Measurements from ENCODE around the gene PNPLA8. TPM values are rescaled to one million over a fixed set of nuclear protein-coding genes. Genes with fewer than 3 reads are reported as not detected.

PNPLA8 gene
- total RNA-seq, 3 donors from 2014 or later: 20.8 to 32.3 (median 23.4) TPM

DNA sequence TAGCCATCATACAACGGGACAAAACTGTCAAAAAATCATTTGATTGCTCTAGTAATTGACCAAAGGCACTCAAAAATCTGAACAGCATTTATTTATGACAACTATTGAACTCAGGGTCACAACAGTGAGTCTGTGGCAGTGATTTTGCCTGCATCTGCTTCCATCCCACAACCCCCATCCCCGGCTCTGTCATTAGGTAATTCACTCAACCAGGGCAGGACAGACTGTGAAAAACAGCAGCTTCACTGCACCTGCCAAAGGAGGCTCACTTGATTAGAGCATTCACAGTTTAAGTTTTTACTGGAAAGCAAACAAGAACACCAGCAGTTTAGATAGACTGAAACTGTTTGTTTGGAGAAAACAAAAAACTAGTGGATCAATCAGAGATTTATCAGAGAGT lies 91.9 kb downstream of the PNPLA8 start:
- Histone ChIP-seq H3K36me3 (ENCODE audit: low read depth) (no peaks in the 10 kb centered on the region), H3K4me3 (no peak overlapping the region), H3K9me3 (no peaks in the 10 kb centered on the region), H3K4me1 (ENCODE audit: low read depth) (no peaks in the 10 kb centered on the region)
- no peak for DNase-seq
- ATAC-seq: no peak
- intact Hi-C loops (cut with DNase I, micrococcal nuclease): no loop called here
- TF ChIP-seq, protein P1, sequence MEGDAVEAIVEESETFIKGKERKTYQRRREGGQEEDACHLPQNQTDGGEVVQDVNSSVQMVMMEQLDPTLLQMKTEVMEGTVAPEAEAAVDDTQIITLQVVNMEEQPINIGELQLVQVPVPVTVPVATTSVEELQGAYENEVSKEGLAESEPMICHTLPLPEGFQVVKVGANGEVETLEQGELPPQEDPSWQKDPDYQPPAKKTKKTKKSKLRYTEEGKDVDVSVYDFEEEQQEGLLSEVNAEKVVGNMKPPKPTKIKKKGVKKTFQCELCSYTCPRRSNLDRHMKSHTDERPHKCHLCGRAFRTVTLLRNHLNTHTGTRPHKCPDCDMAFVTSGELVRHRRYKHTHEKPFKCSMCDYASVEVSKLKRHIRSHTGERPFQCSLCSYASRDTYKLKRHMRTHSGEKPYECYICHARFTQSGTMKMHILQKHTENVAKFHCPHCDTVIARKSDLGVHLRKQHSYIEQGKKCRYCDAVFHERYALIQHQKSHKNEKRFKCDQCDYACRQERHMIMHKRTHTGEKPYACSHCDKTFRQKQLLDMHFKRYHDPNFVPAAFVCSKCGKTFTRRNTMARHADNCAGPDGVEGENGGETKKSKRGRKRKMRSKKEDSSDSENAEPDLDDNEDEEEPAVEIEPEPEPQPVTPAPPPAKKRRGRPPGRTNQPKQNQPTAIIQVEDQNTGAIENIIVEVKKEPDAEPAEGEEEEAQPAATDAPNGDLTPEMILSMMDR (IDR thresholded peaks at IDR 0.05): no peak

DNA sequence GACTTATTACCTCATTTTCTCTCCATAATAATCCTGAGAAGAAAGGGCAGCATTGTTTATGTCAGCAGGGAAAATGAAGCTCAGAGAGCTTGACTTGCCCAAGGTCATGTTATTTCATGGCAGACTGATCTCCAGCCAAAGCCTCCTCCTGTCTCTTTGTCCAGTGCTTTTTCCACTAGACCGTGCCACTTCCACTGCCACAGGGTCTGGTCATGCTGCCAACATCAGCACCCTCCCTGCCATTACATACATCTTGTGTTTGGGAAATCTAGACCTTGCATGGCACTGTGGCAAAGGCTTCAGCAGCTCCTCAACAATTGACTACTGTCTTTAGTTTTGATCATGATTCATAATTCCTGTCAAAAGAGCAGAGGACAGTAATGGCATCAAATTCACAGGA lies 94.8 kb downstream of the PNPLA8 start:
- Histone ChIP-seq H3K4me3 (no peak overlapping the region), H3K9me3 (no peaks in the 10 kb centered on the region), H3K36me3 (ENCODE audit: low read depth) (no peaks in the 10 kb centered on the region), H3K4me1 (ENCODE audit: low read depth) (no peaks in the 10 kb centered on the region)
- TF ChIP-seq, protein P1 (IDR thresholded peaks at IDR 0.05): no peak
- DNase-seq (no peak), ATAC-seq (no peak)
- intact Hi-C loops (cut with DNase I, micrococcal nuclease): no loop called here

DNA sequence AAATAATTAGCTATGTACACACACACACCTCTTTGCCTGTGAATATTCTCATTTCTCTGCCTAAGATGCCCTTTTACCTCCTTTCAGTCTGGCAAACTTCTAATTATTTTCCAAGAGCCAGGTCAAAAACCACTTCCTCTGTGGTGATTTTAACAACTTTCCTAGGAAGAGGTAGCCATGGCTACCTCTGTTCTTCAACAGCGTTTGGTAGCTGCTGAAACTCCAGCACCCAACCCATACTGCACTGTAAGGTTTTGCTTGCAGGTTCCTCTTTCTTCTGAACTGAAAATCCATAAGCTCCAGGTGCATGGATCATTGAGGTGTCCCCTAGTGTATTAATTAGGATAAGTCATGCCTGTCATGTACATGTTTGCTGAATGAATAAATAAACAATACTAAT lies 95.3 kb downstream of the PNPLA8 start:
- TF ChIP-seq, protein P1 (IDR thresholded peaks at IDR 0.05): no peak
- H3K36me3 ChIP-seq (ENCODE audit: low read depth): no peaks in the 10 kb centered on the region
- intact Hi-C loops (cut with DNase I, micrococcal nuclease): no loop called here
- H3K4me1 ChIP-seq (ENCODE audit: low read depth): no peaks in the 10 kb centered on the region
- no peaks in the 10 kb centered on the region for H3K9me3 ChIP-seq
- ATAC-seq: no peak
- H3K4me3 ChIP-seq: no peak overlapping the region
- no peak for DNase-seq

DNA sequence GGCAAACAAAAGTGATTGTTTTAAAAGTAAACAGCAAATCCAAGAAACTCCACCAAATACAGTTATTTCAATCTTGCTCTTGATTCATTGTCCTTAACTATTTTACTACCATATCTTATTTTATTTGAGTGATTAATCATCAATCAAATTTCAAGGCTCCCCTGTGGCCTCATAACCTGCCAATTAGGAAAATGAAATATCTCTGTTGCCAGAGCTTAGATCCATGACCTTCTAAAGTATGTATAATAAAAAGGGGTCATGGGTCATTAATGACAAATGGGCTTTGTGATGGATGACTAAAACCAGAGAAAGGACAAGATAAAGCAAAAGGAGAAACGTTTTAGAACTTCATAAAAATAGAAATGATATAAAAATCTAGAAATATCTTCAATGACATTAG lies 98.2 kb downstream of the PNPLA8 start:
- TF ChIP-seq, protein P1 (IDR thresholded peaks at IDR 0.05): no peak
- H3K4me3 ChIP-seq: no peak overlapping the region
- no peaks in the 10 kb centered on the region for H3K9me3 ChIP-seq
- no peaks in the 10 kb centered on the region for H3K4me1 ChIP-seq (ENCODE audit: low read depth)
- ATAC-seq (no peak), DNase-seq (no peak)
- intact Hi-C loops (cut with DNase I, micrococcal nuclease): no loop called here
- H3K36me3 ChIP-seq (ENCODE audit: low read depth): no peaks in the 10 kb centered on the region

DNA sequence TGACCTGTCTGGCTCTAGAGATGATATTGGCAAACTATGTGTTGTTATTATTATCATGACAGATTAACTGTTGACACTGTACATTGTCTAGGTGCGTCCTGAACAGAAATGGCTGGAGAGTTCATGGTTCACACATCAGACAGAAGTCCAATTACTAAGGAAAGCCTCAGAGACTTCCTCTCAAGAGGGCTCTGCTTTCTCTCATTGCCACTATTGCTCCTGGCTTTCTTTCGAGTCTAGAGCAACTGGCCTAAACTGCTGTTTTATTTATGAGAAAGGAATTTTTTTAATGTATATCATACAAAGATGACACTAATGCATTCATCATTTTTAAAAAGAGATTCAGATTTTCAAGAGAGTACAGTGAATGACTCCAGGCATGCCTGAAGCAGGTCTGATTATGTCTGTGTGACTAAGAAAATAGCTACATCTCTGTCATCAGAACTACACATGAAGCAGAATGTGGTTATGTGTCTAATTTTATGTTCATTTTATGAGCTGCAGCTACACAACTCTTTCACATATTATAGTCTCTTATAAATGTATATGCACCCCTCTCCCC lies 100.1 kb downstream of the PNPLA8 start:
- ATAC-seq (no peak), DNase-seq (no peak)
- H3K4me3 ChIP-seq: no peak overlapping the region
- no peaks in the 10 kb centered on the region for H3K9me3 ChIP-seq
- H3K36me3 ChIP-seq (ENCODE audit: low read depth): no peaks in the 10 kb centered on the region
- H3K4me1 ChIP-seq (ENCODE audit: low read depth): no peaks in the 10 kb centered on the region
- intact Hi-C loops (cut with DNase I, micrococcal nuclease): no loop called here
- TF ChIP-seq, protein P1 (IDR thresholded peaks at IDR 0.05): no peak

DNA sequence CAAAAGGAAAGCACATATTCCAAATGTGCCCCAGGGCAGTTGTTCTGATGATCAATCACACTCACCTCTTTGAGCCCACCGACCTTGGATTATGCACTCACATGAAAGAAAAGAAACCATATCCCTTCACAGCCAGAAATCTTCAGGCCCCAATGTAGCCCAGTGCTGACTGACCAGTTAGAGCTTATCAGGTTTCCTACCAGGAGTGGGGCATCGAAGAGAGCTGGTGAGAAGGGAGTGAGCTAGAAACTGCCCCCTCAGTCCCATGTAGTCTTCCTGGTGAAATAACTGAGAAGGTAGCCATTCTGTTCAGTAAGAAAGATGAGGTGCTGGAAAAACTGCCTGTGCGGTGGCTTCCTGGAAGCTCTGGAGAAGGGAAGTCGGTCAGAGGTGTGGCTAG lies 101.9 kb downstream of the PNPLA8 start:
- no peaks in the 10 kb centered on the region for H3K9me3 ChIP-seq
- intact Hi-C loops (cut with DNase I, micrococcal nuclease): no loop called here

More for the DNA sequence above, 101.9 kb downstream of the PNPLA8 start:
- DNase-seq: no peak
- H3K4me3 ChIP-seq: no peak overlapping the region
- no peak for ATAC-seq
- H3K4me1 ChIP-seq (ENCODE audit: low read depth): no peaks in the 10 kb centered on the region
- TF ChIP-seq, protein P1 (IDR thresholded peaks at IDR 0.05): no peak
- no peaks in the 10 kb centered on the region for H3K36me3 ChIP-seq (ENCODE audit: low read depth)

All from mucosa of descending colon (tissue), 3 donors.